HG02759 (cell line): ENCODE results near the gene ZNF416.

Experiments used
- ATAC-seq: cut with Tn5 transposase; IDR thresholded peaks from one replicate; pipeline ENCODE4 v1.9.1; 2021; ENCODE audit warnings: mild to moderate bottlenecking, moderate library complexity; ENCODE audit not compliant: unreplicated experiment

Gene ZNF416

DNA sequence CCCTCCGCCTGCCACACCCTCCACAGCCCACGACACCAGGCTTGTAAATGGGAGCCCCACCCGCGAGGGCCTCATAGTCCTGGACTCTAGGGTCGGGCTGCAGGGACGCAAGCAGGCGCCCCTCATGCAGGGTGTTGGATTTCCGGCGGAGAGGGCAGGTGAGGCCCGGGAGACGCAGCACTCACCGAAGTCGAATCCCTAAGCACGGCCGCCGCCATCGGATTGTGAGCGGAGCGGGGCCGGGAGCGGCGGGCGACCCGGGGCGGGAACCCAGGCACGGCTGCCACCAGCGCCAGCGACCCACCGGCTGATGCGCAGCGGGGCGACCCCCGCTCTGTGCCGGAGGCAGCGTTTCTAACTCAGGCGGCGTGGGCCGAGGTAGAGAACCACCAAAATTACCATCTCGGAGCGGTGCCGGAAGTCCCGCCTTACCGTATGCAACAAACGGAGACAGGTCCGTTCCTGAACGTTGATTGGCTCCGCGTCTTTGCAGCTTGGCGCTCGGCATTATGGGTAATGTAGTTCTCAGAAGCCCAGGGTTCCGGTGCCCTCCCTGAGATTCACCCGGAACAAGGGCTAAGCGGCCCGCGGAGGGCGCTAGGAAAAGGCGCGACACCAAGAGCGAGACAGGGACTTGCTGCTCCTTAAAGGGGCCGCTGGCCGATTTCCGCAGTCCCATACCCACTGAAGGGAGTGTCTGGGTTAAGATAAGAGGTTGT, at the start of gene ZNF416:
Gene ZNF416 (minus strand): TSS at position 425 of the 719 bp plus-strand sequence. CDS start 207 bp downstream, at position 218.
- peak; percentile 98 for ATAC-seq

DNA sequence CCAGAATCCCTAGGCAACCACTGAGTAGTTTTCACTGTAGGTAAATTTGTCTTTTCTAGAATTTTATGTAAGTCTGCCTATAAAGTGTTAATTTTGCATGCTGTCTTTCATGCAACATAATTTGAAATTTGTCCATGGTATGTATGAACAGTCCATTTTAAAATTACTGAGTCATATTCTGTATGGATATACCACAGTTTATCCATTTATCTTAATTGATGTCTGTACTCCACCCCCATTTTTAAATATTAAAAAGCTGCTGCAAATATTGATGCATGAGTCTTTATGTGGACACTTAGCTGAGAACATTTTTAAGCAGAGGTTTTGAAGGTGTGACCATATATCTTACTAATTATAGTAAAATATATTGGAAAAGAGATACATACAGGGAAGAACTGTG, 44.4 kb upstream of the ZNF416 start:
- ATAC-seq: no peak

- no peak for ATAC-seq
Measured at GRCh38 chr19:57620673-57621348, 42.1 kb upstream of the ZNF416 start.

DNA sequence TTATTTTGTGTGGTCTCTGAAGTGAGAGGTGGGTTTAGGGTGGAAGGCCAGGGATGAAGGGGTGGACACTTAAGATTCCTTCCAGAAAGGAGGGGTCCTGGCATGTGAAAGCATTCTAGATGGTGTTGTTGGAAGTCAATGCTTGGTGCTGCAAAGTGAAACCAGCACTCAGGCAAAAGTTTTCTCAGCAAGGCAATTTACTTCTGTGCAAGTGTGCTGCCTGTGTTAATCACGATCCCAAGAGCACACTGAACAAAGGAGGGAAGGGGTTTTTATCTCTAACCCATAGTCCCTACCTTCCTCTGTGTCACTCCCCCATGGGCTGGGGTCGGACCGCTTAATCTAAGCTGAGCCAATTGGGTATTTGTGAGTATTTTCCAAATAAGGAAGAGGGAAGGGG, 36.6 kb upstream of the ZNF416 start:
- ATAC-seq: no peak

DNA sequence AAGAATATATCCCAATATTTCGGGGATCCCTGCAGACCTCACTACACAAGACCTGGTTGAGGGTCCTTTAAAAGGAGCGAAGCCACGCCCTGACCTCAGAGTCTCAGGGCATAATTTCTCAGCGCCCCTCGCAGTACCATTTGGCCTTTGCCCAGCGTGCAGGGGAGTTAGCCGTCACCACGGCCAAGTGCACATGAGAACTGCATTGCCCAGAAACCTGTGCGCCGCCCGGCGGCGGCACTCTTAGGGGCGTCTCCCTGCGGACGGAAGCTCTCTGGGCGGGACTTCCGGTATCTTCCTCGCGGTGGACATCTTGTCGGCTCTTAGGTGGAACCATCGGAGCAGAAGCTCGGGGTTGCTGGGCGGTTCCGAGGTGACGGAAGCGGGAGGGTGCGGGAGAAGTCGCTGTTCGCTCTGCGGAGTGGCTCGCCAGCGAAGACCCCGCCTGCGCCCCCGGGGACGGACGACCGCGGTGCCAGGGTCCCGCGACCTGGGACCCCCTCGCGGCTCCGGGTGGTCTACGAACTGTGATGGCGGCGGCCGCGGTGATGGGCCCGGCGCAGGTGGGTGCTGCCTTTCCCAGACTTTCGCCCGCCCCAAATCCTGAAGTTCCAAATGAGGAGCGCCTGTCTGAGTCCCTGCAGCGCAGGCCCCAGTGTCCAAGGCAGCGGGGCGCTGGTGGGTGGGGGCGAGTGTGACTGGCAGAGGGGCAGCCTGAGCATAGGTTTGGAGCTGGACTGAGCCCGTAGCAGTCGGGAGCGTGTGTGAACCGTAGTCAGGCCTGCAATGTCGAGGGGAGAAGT, 35.4 kb upstream of the ZNF416 start, which contains the start of gene ZNF134:
Gene ZNF134 (plus strand): TSS at position 302 of the 803 bp plus-strand sequence. CDS start 5,227 bp downstream, outside the sequence.
- ATAC-seq: peak; percentile 99

- ATAC-seq: no peak
Measured at GRCh38 chr19:57611113-57611512, 32.4 kb upstream of the ZNF416 start.

GRCh38 chr19:57606931-57607330, 28.2 kb upstream of the ZNF416 start:
- ATAC-seq: no peak

GRCh38 chr19:57599761-57600383, 21.2 kb upstream of the ZNF416 start, which contains the start of gene ZNF530:
Gene ZNF530, plus strand, starts transcription at chr19:57599885. Its CDS starts 4,461 bp downstream, at chr19:57604346.
- peak; percentile 96 for ATAC-seq

DNA sequence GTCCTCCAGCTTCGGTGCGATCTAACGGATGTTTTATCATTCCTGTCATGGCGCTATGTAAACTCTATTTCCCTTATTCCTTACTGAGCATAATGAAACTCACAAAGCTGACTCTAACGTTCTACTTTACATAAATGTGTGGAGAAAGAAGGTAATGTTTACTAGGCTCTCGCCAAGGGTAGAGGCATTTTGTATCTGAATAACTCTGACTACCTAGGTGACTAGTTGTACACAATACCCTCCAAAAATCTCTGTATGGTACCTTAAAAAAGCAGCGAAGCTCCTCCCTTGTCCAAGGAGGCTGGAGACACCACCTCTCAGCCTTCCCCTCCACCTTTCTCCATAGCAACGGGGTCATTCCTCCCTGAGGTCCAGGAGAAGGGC, 20.7 kb upstream of the ZNF416 start:
- no peak for ATAC-seq

GRCh38 chr19:57587529-57587928, 8.8 kb upstream of the ZNF416 start:
- ATAC-seq: no peak

- ATAC-seq: peak; percentile 91
Measured at GRCh38 chr19:57583521-57584416, 5.1 kb upstream of the ZNF416 start, which contains the start of gene ZIK1. Gene ZIK1, plus strand, starts transcription at chr19:57584145. Its CDS starts 212 bp downstream, at chr19:57584357.

DNA sequence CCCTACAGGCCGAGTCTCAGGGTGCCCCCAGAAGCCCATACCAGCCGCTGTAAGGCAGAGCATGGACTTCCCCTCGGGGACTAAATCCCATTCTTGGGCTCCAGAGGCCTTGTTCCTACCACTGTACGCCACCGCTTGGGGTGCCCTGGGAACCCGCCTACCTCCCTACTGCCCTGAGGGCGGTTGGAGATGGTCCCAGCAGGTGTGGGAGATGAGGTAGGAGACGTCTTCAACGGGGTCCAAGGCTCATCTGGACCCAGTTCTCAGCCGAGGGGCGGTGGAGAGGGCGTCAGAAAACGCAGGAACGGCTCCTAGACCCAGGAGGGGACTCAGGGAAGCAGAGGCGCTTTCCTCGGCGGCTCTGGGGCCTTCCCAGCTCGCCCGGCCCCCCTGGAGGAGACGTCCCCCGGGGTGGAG, 4.4 kb upstream of the ZNF416 start:
- ATAC-seq: no peak

GRCh38 chr19:57576661-57577060, 2.0 kb downstream of the ZNF416 start:
- no peak for ATAC-seq

DNA sequence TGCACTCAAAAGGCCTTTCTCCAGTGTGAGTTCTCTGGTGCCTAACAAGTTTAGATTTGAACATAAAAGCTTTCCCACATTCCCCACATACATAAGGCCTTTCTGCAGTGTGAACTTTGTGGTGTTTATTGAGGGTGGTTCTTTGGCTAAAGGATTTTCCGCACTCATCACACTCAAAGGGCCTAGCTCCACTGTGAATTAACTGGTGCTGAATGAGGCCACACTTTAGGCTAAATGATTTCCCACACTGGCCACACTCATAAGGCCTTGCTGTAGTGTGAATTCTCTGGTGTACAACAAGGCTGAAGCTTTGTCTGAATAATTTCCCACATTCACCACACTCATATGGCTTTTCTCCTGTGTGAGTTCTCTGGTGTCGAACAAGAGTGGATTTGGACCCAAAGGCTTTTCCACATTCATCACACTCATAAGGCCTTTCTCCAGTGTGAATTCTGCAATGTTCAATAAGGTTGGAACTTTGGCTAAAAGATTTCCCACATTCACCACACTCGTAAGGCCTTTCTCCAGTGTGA, 6.2 kb downstream of the ZNF416 start:
- ATAC-seq: no peak

DNA sequence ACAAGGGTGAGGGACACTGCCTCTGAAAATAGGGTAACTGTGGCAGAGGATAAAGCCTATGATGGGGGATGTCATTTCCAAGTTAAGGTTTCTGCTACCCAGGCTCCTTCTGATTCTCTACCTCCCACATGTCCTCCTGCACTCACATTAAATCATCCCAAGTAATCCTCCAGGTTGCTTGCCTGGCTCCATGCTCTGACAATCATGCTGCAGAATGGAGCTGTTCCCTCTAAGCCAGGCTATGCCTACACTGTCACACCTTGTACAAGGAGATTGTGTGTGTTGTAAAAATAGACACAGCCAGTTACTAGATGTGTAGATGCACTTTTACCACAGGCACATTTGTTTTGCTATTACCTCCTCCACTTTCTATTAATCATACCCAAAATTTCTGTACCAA, 8.0 kb downstream of the ZNF416 start:
- ATAC-seq: no peak

DNA sequence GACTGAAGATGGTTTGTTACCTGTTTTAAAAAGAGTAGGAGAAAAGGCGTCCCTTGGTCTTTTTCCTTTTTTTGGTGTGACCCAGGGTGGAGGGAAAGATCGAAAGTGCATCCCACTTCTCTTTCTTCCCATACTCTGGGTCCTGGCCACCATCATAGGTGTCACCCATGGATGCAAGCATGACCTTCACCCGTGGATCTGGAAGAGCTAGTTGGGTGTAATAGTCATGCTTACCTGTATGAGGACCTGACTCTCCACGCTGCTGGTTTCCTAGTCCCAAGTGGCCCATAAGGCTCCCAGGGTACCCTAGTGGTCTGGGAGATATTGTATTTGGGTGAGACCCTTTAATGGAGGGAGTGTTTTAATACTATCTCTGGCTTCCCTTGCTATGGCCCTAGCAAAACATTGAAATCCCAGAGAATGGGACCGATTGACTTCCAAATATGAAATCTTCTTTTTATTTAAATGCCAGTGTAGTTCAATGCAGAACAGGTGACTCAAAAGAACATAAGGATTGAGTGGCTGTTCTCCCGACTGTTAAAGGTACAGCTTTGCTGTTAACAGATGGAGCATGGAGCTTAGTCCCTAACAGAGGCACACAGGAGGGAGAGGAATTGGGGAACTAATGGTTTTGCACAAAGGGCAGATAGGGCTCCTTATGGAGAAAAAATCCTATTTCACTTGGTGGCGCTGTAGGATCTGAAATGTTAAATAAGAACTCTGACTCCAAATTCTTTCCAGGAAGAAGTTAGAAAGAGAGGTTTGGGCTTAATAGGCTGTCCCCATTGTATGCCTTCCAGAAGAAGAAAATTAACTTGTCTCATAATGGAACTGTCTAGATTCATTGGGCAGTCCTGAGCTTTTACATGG, 12.1 kb downstream of the ZNF416 start:
- ATAC-seq: no peak

DNA sequence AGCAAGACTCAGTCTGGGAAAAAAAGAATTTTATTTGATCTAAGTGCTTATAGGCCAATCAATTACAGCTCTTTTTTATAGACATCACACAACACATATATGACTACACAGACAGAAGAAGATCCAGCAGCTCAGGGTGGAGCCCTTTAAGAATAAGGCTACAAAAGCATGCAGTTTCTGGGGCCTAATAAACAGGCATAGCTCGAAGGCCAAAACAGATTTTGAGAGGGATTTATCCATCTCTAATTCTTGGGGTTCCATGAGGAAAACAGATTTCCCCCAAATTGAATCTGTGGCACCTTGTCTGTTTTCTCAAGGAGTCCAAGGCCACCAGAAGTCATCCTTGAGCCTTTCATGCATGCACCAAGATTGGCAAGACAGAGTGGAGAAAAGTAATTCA, 15.2 kb downstream of the ZNF416 start:
- ATAC-seq: no peak

DNA sequence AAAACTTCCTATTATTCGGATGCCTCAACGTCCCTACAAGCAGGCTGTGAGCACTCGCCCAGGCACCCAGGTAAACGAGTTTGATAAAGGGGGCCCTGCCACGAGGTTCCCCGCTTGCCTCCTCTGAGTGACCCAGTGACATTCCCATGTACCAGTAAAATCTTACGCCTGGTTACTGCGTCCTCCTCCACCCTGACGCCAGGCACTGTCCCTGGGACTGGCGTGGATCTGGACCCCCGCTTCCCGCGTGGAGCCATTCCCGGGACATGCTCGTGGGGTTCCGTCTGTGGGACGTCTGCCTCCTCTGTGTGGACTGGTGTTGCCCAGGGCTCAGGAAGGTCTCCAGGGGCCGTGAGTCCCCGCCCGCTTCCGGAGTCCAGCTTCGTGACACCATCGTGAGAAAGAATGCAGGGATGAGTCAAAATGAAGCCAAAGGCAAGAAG, 18.6 kb downstream of the ZNF416 start:
- ATAC-seq: peak; percentile 11
